OCI-LY7 (cell line): ENCODE measurements around the gene GPBAR1. TPM values are rescaled to one million over a fixed set of nuclear protein-coding genes. Genes with fewer than 3 reads are reported as not detected.

Source experiments
- BruUV-seq: library from RNA; stranded (reverse); fragments of 400-500 nt; replicated peaks from 2 replicates; lab custom pipeline; 2021; lab: Mats Ljungman, UMichigan
- CTCF ChIA-PET: fragments of 300-600 bp; sonication (Branson Sonifier 250); formaldehyde crosslinking; loops from one replicate; lab custom pipeline; 2022; ENCODE audit warnings: antibody characterized with exemption; ENCODE audit not compliant: unreplicated experiment; lab: Charles Lee
- POLR2A ChIA-PET: fragments of 300-600 bp; sonication (Branson Sonifier 250); formaldehyde crosslinking; loops from one replicate; lab custom pipeline; 2022; ENCODE audit warnings: antibody characterized with exemption; lab: Charles Lee
- DNase-seq: peaks from one replicate; pipeline ENCODE4 v3.0.0-alpha.2; 2015; ENCODE audit warnings: low spot score
- H2AFZ ChIP-seq: fragments of 200-600 bp; sonication (generic), shearing (Covaris generic); 2 replicates; pipeline ENCODE4 v1.6.1; 2014; ENCODE audit warnings: mild to moderate bottlenecking, antibody characterized with exemption, low read length, moderate library complexity
- H3K27ac ChIP-seq: fragments of 200-600 bp; sonication (generic); 2 replicates; pipeline ENCODE4 v1.5.1; 2014; ENCODE audit warnings: mixed run types, low read depth, mild to moderate bottlenecking, moderate library complexity, low read length, inconsistent platforms; ENCODE audit not compliant: poor library complexity, severe bottlenecking
- H3K36me3 ChIP-seq: fragments of 200-600 bp; sonication (generic); 2 replicates; pipeline ENCODE4 v1.6.1; 2014; ENCODE audit warnings: mild to moderate bottlenecking, antibody characterized with exemption, low read length, moderate library complexity, mixed read lengths; ENCODE audit not compliant: insufficient read depth
- H3K4me1 ChIP-seq: fragments of 200-600 bp; sonication (generic); 2 replicates; pipeline ENCODE4 v1.5.1; 2014; ENCODE audit warnings: mild to moderate bottlenecking, low read length; ENCODE audit not compliant: insufficient read depth, poor library complexity, severe bottlenecking
- H3K4me2 ChIP-seq: fragments of 200-600 bp; sonication (generic); 2 replicates; pipeline ENCODE4 v1.6.1; 2014; ENCODE audit warnings: mild to moderate bottlenecking, low read length
- H3K4me3 ChIP-seq: fragments of 200-600 bp; sonication (generic); 2 replicates; pipeline ENCODE4 v1.5.1; 2014; ENCODE audit warnings: mild to moderate bottlenecking, low read depth, low read length; ENCODE audit not compliant: poor library complexity, severe bottlenecking
- H3K79me2 ChIP-seq: fragments of 200-600 bp; sonication (generic); 2 replicates; pipeline ENCODE4 v1.6.1; 2016; ENCODE audit warnings: low read depth, mild to moderate bottlenecking, low read length, moderate library complexity, mixed read lengths; ENCODE audit not compliant: insufficient read depth
- H3K9me2 ChIP-seq: fragments of 200-600 bp; sonication (generic); 2 replicates; pipeline ENCODE4 v1.6.1; 2016; ENCODE audit warnings: mild to moderate bottlenecking, low read length, mixed read lengths; ENCODE audit not compliant: insufficient read depth
- H3K9me3 ChIP-seq: fragments of 200-600 bp; sonication (generic); 2 replicates; pipeline ENCODE4 v1.6.1; 2014; ENCODE audit warnings: mild to moderate bottlenecking, mixed run types, low read length, mixed read lengths
- H4K20me1 ChIP-seq: fragments of 200-600 bp; sonication (generic); 2 replicates; pipeline ENCODE4 v1.6.1; 2014; ENCODE audit warnings: mild to moderate bottlenecking, antibody characterized with exemption, low read length, moderate library complexity, mixed read lengths; ENCODE audit not compliant: insufficient read depth
- CTCF ChIP-seq: fragments of 200-600 bp; sonication (generic); conservative IDR thresholded peaks from 2 replicates; pipeline ENCODE4 v1.5.1; 2014; ENCODE audit warnings: mild to moderate bottlenecking, antibody characterized with exemption, low read length, moderate library complexity, mixed read lengths
- EZH2phosphoT487 ChIP-seq: fragments of 200-600 bp; sonication (generic); IDR thresholded peaks from 2 replicates; pipeline ENCODE4 v1.6.1; 2018; ENCODE audit warnings: low read depth, borderline replicate concordance, mild to moderate bottlenecking, mixed run types, antibody characterized with exemption, low read length, moderate library complexity, mixed read lengths
- intact Hi-C: fragments of 100-400 bp; cut with micrococcal nuclease; formaldehyde crosslinking; loops from one replicate; pipeline ENCODE4 v1.10.0; 2022; ENCODE audit not compliant: unreplicated experiment
- total RNA-seq, 2 experiments: library from RNA; depleted of rRNA in 1 of 2; stranded (reverse); fragments of >200 nt in 1 of 2; shearing (Covaris generic) in 1 of 2; gene quantifications; 2 replicates each; pipeline ENCODE4 v1.2.3, GENCODE V29; 2014 to 2022

GPBAR1 gene
- total RNA-seq, 2 experiments from 2014 or later = 0.22 to 0.40 TPM

- Histone ChIP-seq H4K20me1 (no peaks in the 10 kb centered on the region), H3K9me2 (no peaks in the 10 kb centered on the region), H3K9me3 (no peaks in the 10 kb centered on the region), H3K27ac (no peak overlapping the region), H3K36me3 (no peaks in the 10 kb centered on the region), H3K4me2 (no peak overlapping the region; the same call in 1 of the 2 replicates), H2AFZ (peak overlapping the region; percentile 70), H3K4me3 (no peak overlapping the region), H3K79me2 (no peaks in the 10 kb centered on the region), H3K4me1 (peaks cover 36% of the 10 kb centered on the region)
- no peak for TF ChIP-seq EZH2phosphoT487
- TF ChIP-seq CTCF = peak; percentile 96
- DNase-seq = peak; percentile 95
- POLR2A ChIA-PET = interaction anchor here (1.0 to 2.0 kb wide), 8 partner anchors 11 to 111 kb away, joined by 3 to 9 read pairs (median 5); no protein-coding TSS in a partner anchor
- intact Hi-C loops = loop anchor here (1.0 to 2.0 kb wide), 5 partner anchors 28 to 95 kb away; partner anchors contain the start of gene CATIP
- CTCF ChIA-PET = interaction anchor here (0.7 to 1.8 kb wide), 7 partner anchors 11 to 95 kb away, joined by 3 to 14 read pairs (median 6); partner anchors contain the start of gene CATIP
- no TSS peak for BruUV-seq
Measured at GRCh38 chr2:218301176-218301819, 40.5 kb downstream of the GPBAR1 start.

GRCh38 chr2:218305383-218305782 lies 44.6 kb downstream of the GPBAR1 start:
- BruUV-seq = no TSS peak
- no peaks in the 10 kb centered on the region for H3K36me3 ChIP-seq
- no peak overlapping the region for H3K27ac ChIP-seq
- intact Hi-C loops = no loop called here
- H2AFZ ChIP-seq = no peak overlapping the region; the same call in 1 of the 2 replicates
- TF ChIP-seq EZH2phosphoT487 (no peak), CTCF (no peak)
- ChIA-PET POLR2A (no interaction called here), CTCF (no interaction called here)
- no peaks in the 10 kb centered on the region for H4K20me1 ChIP-seq
- no peak overlapping the region for H3K4me3 ChIP-seq
- DNase-seq = no peak
- peaks cover 39% of the 10 kb centered on the region for H3K4me1 ChIP-seq
- H3K79me2 ChIP-seq = no peaks in the 10 kb centered on the region
- peak overlapping the region; percentile 49; the same call in 1 of the 2 replicates for H3K4me2 ChIP-seq
- no peaks in the 10 kb centered on the region for H3K9me3 ChIP-seq
- H3K9me2 ChIP-seq = no peaks in the 10 kb centered on the region
